ENCODE data around the gene XG.

- TF ChIP-seq POLR2A (IDR thresholded peaks at IDR 0.05; ENCODE audit: extremely low read depth, insufficient read length) (no peak), MYC (IDR thresholded peaks at IDR 0.05; ENCODE audit: low read depth, low read length) (no peak)
- TF ChIP-seq, protein P1, sequence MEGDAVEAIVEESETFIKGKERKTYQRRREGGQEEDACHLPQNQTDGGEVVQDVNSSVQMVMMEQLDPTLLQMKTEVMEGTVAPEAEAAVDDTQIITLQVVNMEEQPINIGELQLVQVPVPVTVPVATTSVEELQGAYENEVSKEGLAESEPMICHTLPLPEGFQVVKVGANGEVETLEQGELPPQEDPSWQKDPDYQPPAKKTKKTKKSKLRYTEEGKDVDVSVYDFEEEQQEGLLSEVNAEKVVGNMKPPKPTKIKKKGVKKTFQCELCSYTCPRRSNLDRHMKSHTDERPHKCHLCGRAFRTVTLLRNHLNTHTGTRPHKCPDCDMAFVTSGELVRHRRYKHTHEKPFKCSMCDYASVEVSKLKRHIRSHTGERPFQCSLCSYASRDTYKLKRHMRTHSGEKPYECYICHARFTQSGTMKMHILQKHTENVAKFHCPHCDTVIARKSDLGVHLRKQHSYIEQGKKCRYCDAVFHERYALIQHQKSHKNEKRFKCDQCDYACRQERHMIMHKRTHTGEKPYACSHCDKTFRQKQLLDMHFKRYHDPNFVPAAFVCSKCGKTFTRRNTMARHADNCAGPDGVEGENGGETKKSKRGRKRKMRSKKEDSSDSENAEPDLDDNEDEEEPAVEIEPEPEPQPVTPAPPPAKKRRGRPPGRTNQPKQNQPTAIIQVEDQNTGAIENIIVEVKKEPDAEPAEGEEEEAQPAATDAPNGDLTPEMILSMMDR (IDR thresholded peaks at IDR 0.05; ENCODE audit: low read depth, low read length): no peak
- TF ChIP-seq, protein P2, sequence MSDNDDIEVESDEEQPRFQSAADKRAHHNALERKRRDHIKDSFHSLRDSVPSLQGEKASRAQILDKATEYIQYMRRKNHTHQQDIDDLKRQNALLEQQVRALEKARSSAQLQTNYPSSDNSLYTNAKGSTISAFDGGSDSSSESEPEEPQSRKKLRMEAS (IDR thresholded peaks at IDR 0.05; ENCODE audit: low read depth, low read length): no peak
Observed at GRCh38 chrX:2788980-2789379, 37.1 kb downstream of the XG start.
